Muscle of leg (tissue), 11 donors: ENCODE data around the gene SLC2A11. TPM values are rescaled to one million over a fixed set of nuclear protein-coding genes. Genes with fewer than 3 reads are reported as not detected.
A peak's percentile ranks its signal among the peaks of the same experiment; 100 is the strongest.

Experiments used
- DNase-seq: peaks from one replicate; pipeline ENCODE4 v3.0.0; 2013
- H3K27ac ChIP-seq: one replicate; pipeline ENCODE4 v1.5.1; 2013; ENCODE audit warnings: mild to moderate bottlenecking, low read length, control low read depth
- H3K27me3 ChIP-seq: one replicate; pipeline ENCODE4 v1.6.1; 2013; ENCODE audit warnings: low read length; ENCODE audit not compliant: control insufficient read depth, insufficient read depth
- H3K36me3 ChIP-seq: one replicate; pipeline ENCODE4 v1.6.1; 2013; ENCODE audit warnings: low read length; ENCODE audit not compliant: control insufficient read depth, insufficient read depth
- H3K4me1 ChIP-seq: one replicate; pipeline ENCODE4 v1.6.1; 2013; ENCODE audit warnings: low read length; ENCODE audit not compliant: control insufficient read depth, insufficient read depth
- H3K4me3 ChIP-seq: one replicate; pipeline ENCODE4 v1.5.1; 2013; ENCODE audit warnings: low read length, control low read depth
- H3K9me3 ChIP-seq: replicated peaks from 2 replicates; pipeline ENCODE4 v1.6.1; 2013; ENCODE audit warnings: low read depth, low read length; ENCODE audit not compliant: control insufficient read depth
- WGBS: methylation state at CpG from one replicate; pipeline ENCODE4 v1.1.5; 2013; ENCODE audit warnings: missing lambda C conversion rate; ENCODE audit not compliant: insufficient coverage; 5-methylcytosine and 5-hydroxymethylcytosine counted together
- polyA plus RNA-seq, 8 donors: library from polyadenylated mRNA; unstranded; fragments of 120-200 nt; gene quantifications; one replicate each; pipeline versions ENCODE4 v1.2.1 to v1.2.3, GENCODE V29; 2013; ENCODE audit warnings: inconsistent platforms in 1 of 8, low replicate concordance in 1 of 8; ENCODE audit not compliant: insufficient read length in 8 of 8, insufficient read depth in 1 of 8
- total RNA-seq: library from RNA; stranded (reverse); fragments of 120-200 nt; gene quantifications from one replicate; pipeline ENCODE4 v1.2.4, GENCODE V29; 2013

SLC2A11 gene
- total and polyA plus RNA-seq, 9 donors: 2.8 to 8.4 (median 6.2) TPM

GRCh38 chr22:23832226-23833016 is 25.3 kb upstream of the SLC2A11 start:
- no peak overlapping the region for H3K27ac ChIP-seq
- WGBS: 62% methylated on average over 10 of the region's 11 CpGs
- peaks cover 47% of the 10 kb centered on the region for H3K4me1 ChIP-seq
- peaks cover 9% of the 10 kb centered on the region for H3K9me3 ChIP-seq
- no peak for DNase-seq
- no peaks in the 10 kb centered on the region for H3K27me3 ChIP-seq
- H3K4me3 ChIP-seq: no peak overlapping the region
- peaks cover 70% of the 10 kb centered on the region for H3K36me3 ChIP-seq

GRCh38 chr22:23833017-23833751 is 24.5 kb upstream of the SLC2A11 start:
- peaks cover 50% of the 10 kb centered on the region for H3K4me1 ChIP-seq

GRCh38 chr22:23833911-23834317 is 23.8 kb upstream of the SLC2A11 start:
- peaks cover 58% of the 10 kb centered on the region for H3K4me1 ChIP-seq
- DNase-seq: no peak
- H3K9me3 ChIP-seq: peaks cover 5% of the 10 kb centered on the region
- H3K27me3 ChIP-seq: peaks cover 2% of the 10 kb centered on the region
- H3K36me3 ChIP-seq: peaks cover 63% of the 10 kb centered on the region
- H3K4me3 ChIP-seq: no peak overlapping the region
- no peak overlapping the region for H3K27ac ChIP-seq
- WGBS: 73% methylated on average over 4 of the region's 13 CpGs

More at GRCh38 chr22:23833017-23833751, 24.5 kb upstream of the SLC2A11 start:
- no peak overlapping the region for H3K27ac ChIP-seq
- 86% methylated on average over 12 of the region's 16 CpGs for WGBS
- H3K4me3 ChIP-seq: no peak overlapping the region
- DNase-seq: no peak
- no peaks in the 10 kb centered on the region for H3K27me3 ChIP-seq
- H3K36me3 ChIP-seq: peaks cover 69% of the 10 kb centered on the region
- H3K9me3 ChIP-seq: peaks cover 9% of the 10 kb centered on the region

- WGBS: no CpG with 5 or more reads among the region's 3 CpGs
- peaks cover 2% of the 10 kb centered on the region for H3K27me3 ChIP-seq
- H3K36me3 ChIP-seq: peaks cover 59% of the 10 kb centered on the region
- DNase-seq: no peak
- peak overlapping the region; percentile 55 for H3K27ac ChIP-seq
- peaks cover under 1% of the 10 kb centered on the region for H3K9me3 ChIP-seq
- no peak overlapping the region for H3K4me3 ChIP-seq
- peaks cover 63% of the 10 kb centered on the region for H3K4me1 ChIP-seq
These were observed 23.3 kb upstream of the SLC2A11 start for GRCh38 chr22:23834406-23834792.

GRCh38 chr22:23834793-23835483 is 22.7 kb upstream of the SLC2A11 start:
- Histone ChIP-seq H3K4me1 (peaks cover 66% of the 10 kb centered on the region), H3K27ac (peak overlapping the region; percentile 55), H3K4me3 (no peak overlapping the region), H3K9me3 (no peaks in the 10 kb centered on the region), H3K36me3 (peaks cover 58% of the 10 kb centered on the region), H3K27me3 (peaks cover 3% of the 10 kb centered on the region)
- DNase-seq: peak; percentile 57
- WGBS: 76% methylated on average over 9 of the region's 10 CpGs

- Histone ChIP-seq H3K27me3 (peaks cover 3% of the 10 kb centered on the region), H3K36me3 (peaks cover 58% of the 10 kb centered on the region), H3K4me3 (no peak overlapping the region), H3K27ac (peak overlapping the region; percentile 55), H3K9me3 (no peaks in the 10 kb centered on the region), H3K4me1 (peaks cover 66% of the 10 kb centered on the region)
- no peak for DNase-seq
- 55% methylated on average over 7 of the region's 11 CpGs for WGBS
These were observed 22.1 kb upstream of the SLC2A11 start for GRCh38 chr22:23835484-23836144.

- no peaks in the 10 kb centered on the region for H3K9me3 ChIP-seq
- H3K4me1 ChIP-seq: peaks cover 68% of the 10 kb centered on the region
- no peak for DNase-seq
- 82% methylated on average over 4 of the region's 5 CpGs for WGBS
- H3K27ac ChIP-seq: no peak overlapping the region
- no peak overlapping the region for H3K4me3 ChIP-seq
- H3K36me3 ChIP-seq: peaks cover 53% of the 10 kb centered on the region
- peaks cover 3% of the 10 kb centered on the region for H3K27me3 ChIP-seq
These were observed 21.4 kb upstream of the SLC2A11 start for GRCh38 chr22:23836281-23836680.

- Histone ChIP-seq H3K4me3 (no peak overlapping the region), H3K36me3 (peaks cover 47% of the 10 kb centered on the region), H3K27me3 (peaks cover 3% of the 10 kb centered on the region), H3K9me3 (no peaks in the 10 kb centered on the region), H3K4me1 (peaks cover 71% of the 10 kb centered on the region), H3K27ac (no peak overlapping the region)
- 57% methylated on average over 6 of the region's 12 CpGs for WGBS
- DNase-seq: peak; percentile 13
These were observed 20.8 kb upstream of the SLC2A11 start for GRCh38 chr22:23836692-23837495.

GRCh38 chr22:23837496-23837859 is 20.2 kb upstream of the SLC2A11 start:
- 68% methylated on average over 12 of the region's 12 CpGs for WGBS

More at GRCh38 chr22:23837496-23837859, 20.2 kb upstream of the SLC2A11 start:
- peaks cover 43% of the 10 kb centered on the region for H3K36me3 ChIP-seq
- no peak overlapping the region for H3K4me3 ChIP-seq
- H3K4me1 ChIP-seq: peaks cover 72% of the 10 kb centered on the region
- H3K27me3 ChIP-seq: peaks cover 3% of the 10 kb centered on the region
- no peak overlapping the region for H3K27ac ChIP-seq
- H3K9me3 ChIP-seq: no peaks in the 10 kb centered on the region
- DNase-seq: no peak
